Measurements from ENCODE around the gene P2RY12. TPM values are rescaled to one million over a fixed set of nuclear protein-coding genes. Genes with fewer than 3 reads are reported as not detected.

P2RY12 gene
- total and polyA plus RNA-seq, 4 donors: 0.16 to 3.0 (median 1.2) TPM

DNA sequence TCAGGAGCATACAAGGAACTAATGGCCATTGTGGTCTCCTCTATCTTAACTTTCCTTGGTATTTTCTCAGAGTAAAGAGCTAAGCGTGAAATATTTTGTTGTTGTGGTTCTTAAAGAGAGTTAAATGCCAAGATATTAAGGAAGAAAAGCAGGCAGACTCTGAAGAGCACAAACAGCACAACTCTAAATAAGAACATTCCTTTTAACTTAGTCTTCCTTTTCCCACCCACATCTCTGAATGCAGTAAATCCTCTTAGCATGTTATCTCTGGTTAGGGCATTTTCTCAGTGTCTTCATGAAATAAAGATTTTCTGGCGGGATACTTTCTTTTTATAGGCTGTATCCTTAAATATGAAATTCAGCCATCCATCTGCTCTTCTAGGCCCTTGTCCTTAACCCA is 69.4 kb downstream of the P2RY12 start:
- H3K27me3 ChIP-seq (ENCODE audit: control insufficient read depth in 3 of 3, insufficient read depth in 3 of 3, low read length in 2 of 3): no peaks in the 10 kb centered on the region
- no peak overlapping the region for H3K27ac ChIP-seq (ENCODE audit: low read depth in 1 of 2, low read length in 1 of 2)
- WGBS, 2 donors: 64 to 93% methylated on average over 2 of the region's 2 CpGs
- no peaks in the 10 kb centered on the region for H3K36me3 ChIP-seq (ENCODE audit: control insufficient read depth in 4 of 4, insufficient read depth in 4 of 4, low read length in 4 of 4)
- H3K4me1 ChIP-seq (ENCODE audit: control insufficient read depth in 5 of 5, insufficient read depth in 5 of 5, low read length in 5 of 5): no peaks in the 10 kb centered on the region
- ATAC-seq (ENCODE audit: insufficient read depth, low FRiP score) (no peak), DNase-seq (no peak)
- H3K4me3 ChIP-seq: no peak overlapping the region
- TF ChIP-seq, protein P1, sequence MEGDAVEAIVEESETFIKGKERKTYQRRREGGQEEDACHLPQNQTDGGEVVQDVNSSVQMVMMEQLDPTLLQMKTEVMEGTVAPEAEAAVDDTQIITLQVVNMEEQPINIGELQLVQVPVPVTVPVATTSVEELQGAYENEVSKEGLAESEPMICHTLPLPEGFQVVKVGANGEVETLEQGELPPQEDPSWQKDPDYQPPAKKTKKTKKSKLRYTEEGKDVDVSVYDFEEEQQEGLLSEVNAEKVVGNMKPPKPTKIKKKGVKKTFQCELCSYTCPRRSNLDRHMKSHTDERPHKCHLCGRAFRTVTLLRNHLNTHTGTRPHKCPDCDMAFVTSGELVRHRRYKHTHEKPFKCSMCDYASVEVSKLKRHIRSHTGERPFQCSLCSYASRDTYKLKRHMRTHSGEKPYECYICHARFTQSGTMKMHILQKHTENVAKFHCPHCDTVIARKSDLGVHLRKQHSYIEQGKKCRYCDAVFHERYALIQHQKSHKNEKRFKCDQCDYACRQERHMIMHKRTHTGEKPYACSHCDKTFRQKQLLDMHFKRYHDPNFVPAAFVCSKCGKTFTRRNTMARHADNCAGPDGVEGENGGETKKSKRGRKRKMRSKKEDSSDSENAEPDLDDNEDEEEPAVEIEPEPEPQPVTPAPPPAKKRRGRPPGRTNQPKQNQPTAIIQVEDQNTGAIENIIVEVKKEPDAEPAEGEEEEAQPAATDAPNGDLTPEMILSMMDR (IDR thresholded peaks at IDR 0.05; ENCODE audit: control extremely low read depth, extremely low read depth): no peak
- peaks cover 0 to 3% (median 0%) of the 10 kb centered on the region in 4 donors for H3K9me3 ChIP-seq (ENCODE audit: control insufficient read depth in 4 of 4, insufficient read depth in 3 of 4, low read length in 3 of 4)
- H3K9ac ChIP-seq (ENCODE audit: insufficient read depth in 1 of 2, low read length in 2 of 2): no peak overlapping the region

DNA sequence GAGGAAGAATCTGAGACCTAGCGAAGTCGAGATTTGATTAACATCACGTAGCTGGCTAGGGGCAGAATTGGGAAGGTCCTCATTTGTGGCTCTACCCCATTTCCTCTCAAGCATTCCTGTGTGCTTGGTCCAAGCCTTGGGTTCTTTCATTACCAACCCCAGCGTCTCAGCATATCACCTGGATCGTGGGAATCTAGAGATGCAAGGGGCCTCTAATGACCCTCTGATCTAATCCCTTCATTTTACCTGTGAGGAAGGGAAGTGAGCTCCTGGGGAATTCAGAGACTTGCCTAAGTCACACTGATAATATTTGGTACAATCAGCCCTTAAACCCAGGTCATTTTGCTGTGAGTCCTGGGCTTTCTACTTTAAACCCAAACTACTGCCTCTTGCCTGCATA is 70.0 kb downstream of the P2RY12 start:
- DNase-seq (no peak), ATAC-seq (ENCODE audit: insufficient read depth, low FRiP score) (no peak)
- Histone ChIP-seq H3K4me3 (no peak overlapping the region), H3K27ac (ENCODE audit: low read depth in 1 of 2, low read length in 1 of 2) (no peak overlapping the region), H3K9ac (ENCODE audit: insufficient read depth in 1 of 2, low read length in 2 of 2) (no peak overlapping the region), H3K27me3 (ENCODE audit: control insufficient read depth in 3 of 3, insufficient read depth in 3 of 3, low read length in 2 of 3) (no peaks in the 10 kb centered on the region), H3K9me3 (ENCODE audit: control insufficient read depth in 4 of 4, insufficient read depth in 3 of 4, low read length in 3 of 4) (peaks cover 0 to 3% (median 0%) of the 10 kb centered on the region in 4 donors), H3K4me1 (ENCODE audit: control insufficient read depth in 5 of 5, insufficient read depth in 5 of 5, low read length in 5 of 5) (no peaks in the 10 kb centered on the region), H3K36me3 (ENCODE audit: control insufficient read depth in 4 of 4, insufficient read depth in 4 of 4, low read length in 4 of 4) (no peaks in the 10 kb centered on the region)
- TF ChIP-seq, protein P1 (IDR thresholded peaks at IDR 0.05; ENCODE audit: control extremely low read depth, extremely low read depth): no peak
- WGBS, 2 donors: 92 to 93% methylated on average over 5 of the region's 5 CpGs

DNA sequence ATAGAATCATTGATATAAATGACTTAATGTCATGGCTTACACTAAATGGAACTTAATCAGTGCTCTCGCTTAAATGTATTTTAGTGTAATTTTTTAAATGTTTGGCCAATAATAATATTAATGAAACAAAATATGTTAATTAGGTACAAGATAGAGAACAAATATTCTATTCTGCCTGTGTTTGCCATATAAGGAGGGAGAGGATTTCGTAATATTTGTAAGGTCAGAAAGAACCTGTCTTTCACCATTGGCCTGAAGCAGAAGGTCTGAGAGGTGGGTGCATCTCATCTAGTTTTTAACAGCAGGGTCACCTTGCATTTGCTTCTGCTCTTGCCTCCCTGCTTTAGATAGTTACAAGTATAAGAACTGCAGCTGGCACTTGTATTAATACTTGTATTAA is 70.4 kb downstream of the P2RY12 start:
- H3K4me1 ChIP-seq (ENCODE audit: control insufficient read depth in 5 of 5, insufficient read depth in 5 of 5, low read length in 5 of 5): no peaks in the 10 kb centered on the region
- ATAC-seq (ENCODE audit: insufficient read depth, low FRiP score) (no peak), DNase-seq (no peak)
- H3K27me3 ChIP-seq (ENCODE audit: control insufficient read depth in 3 of 3, insufficient read depth in 3 of 3, low read length in 2 of 3): no peaks in the 10 kb centered on the region
- no peaks in the 10 kb centered on the region for H3K36me3 ChIP-seq (ENCODE audit: control insufficient read depth in 4 of 4, insufficient read depth in 4 of 4, low read length in 4 of 4)
- H3K27ac ChIP-seq (ENCODE audit: low read depth in 1 of 2, low read length in 1 of 2): no peak overlapping the region
- H3K9me3 ChIP-seq (ENCODE audit: control insufficient read depth in 4 of 4, insufficient read depth in 3 of 4, low read length in 3 of 4): peaks cover 0 to 3% (median 0%) of the 10 kb centered on the region in 4 donors
- WGBS, 2 donors: 69 to 80% methylated on average over 2 of the region's 2 CpGs
- no peak overlapping the region for H3K9ac ChIP-seq (ENCODE audit: insufficient read depth in 1 of 2, low read length in 2 of 2)
- H3K4me3 ChIP-seq: no peak overlapping the region
- TF ChIP-seq, protein P1 (IDR thresholded peaks at IDR 0.05; ENCODE audit: control extremely low read depth, extremely low read depth): no peak

DNA sequence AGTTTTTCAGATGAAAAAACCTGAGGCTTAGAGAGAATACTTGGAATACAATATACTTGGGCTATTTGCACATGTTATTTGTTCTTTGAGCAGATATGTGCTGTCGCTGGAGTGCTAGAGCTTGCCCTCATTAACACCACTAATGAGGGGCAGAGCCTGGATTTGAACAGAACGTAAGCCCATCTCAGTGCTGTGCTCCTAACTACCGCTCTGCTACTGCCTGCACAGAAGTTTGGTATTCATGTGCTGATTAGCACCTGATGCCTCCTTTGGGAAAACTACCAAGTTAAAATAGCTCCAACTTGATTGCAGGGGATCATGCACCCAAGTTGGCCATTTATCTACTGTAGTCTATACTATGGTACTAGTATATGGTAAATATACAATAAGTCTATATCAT is 71.6 kb downstream of the P2RY12 start:
- TF ChIP-seq, protein P1 (IDR thresholded peaks at IDR 0.05; ENCODE audit: control extremely low read depth, extremely low read depth): no peak
- H3K27ac ChIP-seq (ENCODE audit: low read depth in 1 of 2, low read length in 1 of 2): no peak overlapping the region
- H3K9me3 ChIP-seq (ENCODE audit: control insufficient read depth in 4 of 4, insufficient read depth in 3 of 4, low read length in 3 of 4): peaks cover 0 to 3% (median 0%) of the 10 kb centered on the region in 4 donors
- 78 to 87% methylated on average over 3 of the region's 3 CpGs for WGBS, 2 donors
- H3K9ac ChIP-seq (ENCODE audit: insufficient read depth in 1 of 2, low read length in 2 of 2): no peak overlapping the region
- H3K27me3 ChIP-seq (ENCODE audit: control insufficient read depth in 3 of 3, insufficient read depth in 3 of 3, low read length in 2 of 3): no peaks in the 10 kb centered on the region
- ATAC-seq (ENCODE audit: insufficient read depth, low FRiP score) (no peak), DNase-seq (no peak)
- H3K4me1 ChIP-seq (ENCODE audit: control insufficient read depth in 5 of 5, insufficient read depth in 5 of 5, low read length in 5 of 5): no peaks in the 10 kb centered on the region
- H3K36me3 ChIP-seq (ENCODE audit: control insufficient read depth in 4 of 4, insufficient read depth in 4 of 4, low read length in 4 of 4): no peaks in the 10 kb centered on the region
- no peak overlapping the region for H3K4me3 ChIP-seq

Data from lung (tissue), 12 donors.